GM21390 (cell line): ENCODE results near the gene DIAPH2.
A peak's percentile ranks its signal among the peaks of the same experiment; 100 is the strongest.

Source experiments
- ATAC-seq: cut with Tn5 transposase; IDR thresholded peaks from one replicate; pipeline ENCODE4 v1.9.1; 2021; ENCODE audit not compliant: unreplicated experiment

The DIAPH2 gene

DNA sequence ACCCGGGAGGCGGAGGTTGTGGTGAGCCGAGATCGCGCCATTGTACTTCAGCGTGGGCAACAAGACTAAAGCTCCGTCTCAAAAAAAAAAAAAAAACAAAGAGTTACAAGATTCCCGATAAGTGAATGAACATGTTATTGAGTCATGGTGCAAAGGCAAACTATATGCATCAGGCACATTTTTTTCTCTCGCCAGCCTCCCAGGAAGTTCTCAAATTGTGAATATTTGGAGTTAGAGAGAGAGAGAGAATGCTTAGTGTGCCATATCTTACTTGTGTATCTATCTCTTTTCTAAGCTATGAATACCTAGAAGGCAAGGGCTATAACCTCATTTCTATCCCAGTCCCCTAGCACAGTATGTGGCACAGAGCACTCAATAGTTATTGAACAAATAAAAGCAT lies 599.9 kb downstream of the DIAPH2 start:
- no peak for ATAC-seq

DNA sequence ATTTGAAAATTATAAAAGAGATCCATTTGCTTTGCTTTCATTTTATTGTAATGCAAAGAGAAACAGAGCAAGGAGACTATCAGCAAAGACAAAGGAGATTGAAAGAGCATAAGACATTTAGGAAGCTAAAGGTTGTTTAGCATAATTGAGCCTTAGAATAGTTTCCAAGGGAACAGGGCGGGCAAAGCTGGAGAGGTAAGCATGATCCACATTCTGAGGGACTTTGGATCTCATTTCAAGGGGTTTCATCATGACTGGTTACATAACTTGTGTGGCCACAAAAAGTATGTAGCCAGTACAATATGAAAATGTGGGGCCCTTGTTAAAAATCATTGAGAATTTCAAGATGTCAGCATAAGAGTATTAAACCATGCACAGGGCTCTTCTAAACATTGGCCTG lies 605.6 kb downstream of the DIAPH2 start:
- no peak for ATAC-seq

DNA sequence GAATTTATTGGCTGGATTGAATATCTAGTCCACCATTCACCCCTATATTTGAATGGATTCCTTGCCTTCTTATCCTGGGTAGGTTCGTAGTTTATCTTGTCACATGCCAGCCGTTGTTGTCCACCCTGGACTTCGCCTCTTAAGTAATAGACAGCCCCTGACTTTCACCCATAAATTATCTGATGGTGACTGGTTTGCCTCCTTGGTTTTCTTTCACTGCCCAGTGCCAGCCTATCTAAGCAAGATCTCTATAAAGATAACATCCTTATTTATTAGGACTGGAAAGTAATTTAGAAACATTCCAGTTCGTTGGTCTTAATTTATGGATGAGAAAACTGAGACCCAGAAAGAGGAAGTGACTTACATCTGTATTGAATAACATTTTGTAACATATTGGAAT lies 609.4 kb downstream of the DIAPH2 start:
- no peak for ATAC-seq

DNA sequence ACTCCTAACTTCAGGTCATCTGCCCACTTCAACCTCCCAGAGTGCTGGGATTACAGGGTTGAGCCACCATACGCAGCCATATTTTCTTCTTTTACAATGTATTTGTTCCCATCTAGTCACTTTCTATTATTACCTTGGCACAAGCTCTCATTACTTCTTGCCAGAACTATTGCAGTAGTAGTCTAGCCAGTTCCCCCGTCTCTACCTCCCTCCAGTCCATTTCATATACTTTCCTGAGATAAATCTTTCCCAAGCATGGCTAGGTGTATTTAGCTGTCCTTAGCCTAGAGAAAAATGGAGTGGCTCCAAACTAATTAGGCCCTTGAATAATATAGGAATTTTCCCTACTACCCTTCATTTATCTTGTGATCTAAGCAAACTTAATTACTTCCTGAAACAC lies 611.3 kb downstream of the DIAPH2 start:
- ATAC-seq: no peak

DNA sequence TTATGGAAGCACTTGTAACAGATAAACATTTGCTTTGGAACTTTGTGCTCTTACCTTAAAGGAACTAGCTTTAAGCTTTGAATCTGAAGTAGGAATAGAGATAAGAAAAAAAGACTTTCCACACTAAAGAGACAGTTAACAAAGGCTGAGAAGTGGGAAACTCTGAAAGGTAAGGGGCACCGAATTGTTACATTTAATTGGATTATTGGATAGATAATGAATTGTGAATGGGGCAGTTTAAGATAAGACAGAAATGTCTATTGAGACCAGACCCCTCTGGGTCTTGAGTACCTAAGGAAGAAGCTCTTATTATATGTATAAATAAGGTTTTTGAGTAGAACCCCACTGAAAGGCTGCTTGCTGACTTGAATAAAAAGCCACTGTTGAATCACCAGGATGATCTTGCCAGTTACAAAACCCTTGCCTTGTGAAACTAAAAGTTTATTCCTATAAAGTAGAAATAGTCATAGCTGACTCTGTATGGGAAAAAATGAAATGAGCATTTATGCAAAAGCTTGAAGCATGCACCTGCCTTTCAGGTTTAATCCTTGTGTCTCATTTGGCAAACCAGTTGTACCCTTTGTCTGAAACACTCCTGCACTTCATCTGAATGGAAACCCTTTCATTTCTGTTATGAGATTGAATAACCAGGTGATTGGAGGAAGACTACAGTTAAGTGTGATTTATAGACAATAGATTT lies 622.3 kb downstream of the DIAPH2 start:
- ATAC-seq: no peak

DNA sequence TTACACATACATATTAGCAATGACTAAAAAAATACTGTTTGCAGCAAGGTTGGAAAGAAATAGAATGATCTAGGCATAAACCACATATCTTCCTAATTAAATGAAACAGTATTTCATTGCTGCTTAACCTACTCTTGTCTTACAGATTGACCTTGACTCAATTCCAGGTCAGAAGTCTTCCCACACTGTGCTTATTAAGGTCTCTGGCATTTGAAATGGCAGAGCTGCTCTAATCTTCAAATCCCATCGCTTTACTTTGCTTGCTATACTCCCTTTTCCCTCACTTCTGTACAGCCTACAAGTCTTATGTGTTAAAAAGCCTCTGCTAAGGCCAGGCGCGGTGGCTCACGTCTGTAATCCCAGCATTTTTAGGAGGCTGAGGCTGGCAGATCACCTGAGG lies 623.5 kb downstream of the DIAPH2 start:
- no peak for ATAC-seq

DNA sequence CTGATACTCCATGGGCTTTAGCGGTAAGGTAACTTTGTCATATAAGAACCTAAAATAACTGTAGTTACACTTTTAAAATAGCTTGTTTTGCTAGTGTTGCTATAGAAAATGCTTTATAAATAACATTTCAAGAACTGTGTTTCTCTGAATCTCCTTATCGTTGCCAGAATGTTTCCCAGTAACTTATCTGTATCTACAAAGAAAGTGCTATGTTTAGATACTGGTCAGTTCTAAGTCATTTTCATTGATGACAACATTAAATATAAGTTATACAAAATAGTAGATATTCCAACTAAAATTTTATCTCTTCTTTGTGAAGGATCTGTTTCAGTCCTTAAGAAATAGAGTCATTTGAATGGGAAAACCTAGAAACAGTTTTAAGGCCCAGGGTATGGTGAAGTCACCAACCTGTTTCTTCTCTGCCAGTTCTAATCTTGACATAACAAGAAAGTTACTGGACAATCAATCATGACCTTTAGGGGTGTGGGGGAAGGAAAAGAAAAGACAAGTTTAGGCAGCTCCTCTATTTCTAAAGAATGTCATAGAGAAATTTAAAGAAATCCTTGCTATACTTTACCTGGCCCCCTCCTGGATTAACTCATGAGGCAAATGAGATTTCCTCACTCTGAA lies 625.0 kb downstream of the DIAPH2 start:
- no peak for ATAC-seq

DNA sequence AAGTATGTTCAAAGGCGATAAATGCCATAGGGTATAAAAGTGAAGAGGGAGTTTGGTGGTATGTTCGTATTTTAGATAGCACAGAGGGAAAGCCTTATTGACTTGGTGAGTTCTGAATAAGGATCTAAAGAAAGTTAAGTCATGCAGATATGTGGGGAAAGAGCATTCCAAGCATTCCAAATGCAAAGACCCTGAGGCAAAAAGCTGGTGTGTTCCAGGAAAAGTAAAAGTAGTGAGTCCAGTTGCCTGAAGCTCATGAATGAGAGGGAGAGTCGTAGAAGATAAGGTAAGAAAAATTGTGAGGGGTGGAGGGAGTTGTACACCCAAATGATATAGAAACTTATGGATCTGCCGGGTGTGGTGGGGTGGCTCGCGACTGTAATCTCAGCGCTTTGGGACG lies 625.7 kb downstream of the DIAPH2 start:
- ATAC-seq: no peak

DNA sequence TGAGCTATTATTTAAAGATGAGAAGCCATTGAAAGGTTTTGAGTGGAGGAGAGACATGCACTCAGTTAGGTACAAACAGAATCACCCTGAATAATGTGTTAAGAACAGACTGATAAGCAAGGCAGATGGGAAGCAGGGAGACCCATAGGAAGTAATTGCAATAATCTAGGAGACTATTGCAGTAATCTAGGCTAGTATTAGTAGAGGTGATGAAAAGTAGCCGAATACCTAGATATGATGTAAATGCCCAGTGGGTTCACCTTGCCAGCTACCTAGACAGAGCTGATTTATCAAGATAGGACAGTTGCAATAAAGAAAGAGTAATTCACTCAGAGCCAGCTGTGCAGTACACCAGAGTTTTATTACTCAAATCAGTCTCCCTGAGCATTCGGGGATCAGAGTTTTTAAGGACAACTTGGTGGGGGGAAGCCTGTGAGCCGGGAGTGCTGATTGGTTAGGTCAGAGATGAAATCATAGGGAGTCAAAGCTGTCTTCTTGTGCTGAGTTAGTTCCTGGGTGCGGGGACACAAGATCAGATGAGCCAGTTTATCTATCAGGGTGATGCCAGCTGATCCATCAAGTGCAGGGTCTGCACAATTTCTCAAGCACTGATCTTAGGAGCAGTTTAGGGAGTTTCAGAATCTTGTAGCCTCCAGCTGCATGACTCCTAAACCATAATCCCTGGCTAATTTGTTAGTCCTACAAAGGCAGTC lies 626.6 kb downstream of the DIAPH2 start:
- no peak for ATAC-seq

DNA sequence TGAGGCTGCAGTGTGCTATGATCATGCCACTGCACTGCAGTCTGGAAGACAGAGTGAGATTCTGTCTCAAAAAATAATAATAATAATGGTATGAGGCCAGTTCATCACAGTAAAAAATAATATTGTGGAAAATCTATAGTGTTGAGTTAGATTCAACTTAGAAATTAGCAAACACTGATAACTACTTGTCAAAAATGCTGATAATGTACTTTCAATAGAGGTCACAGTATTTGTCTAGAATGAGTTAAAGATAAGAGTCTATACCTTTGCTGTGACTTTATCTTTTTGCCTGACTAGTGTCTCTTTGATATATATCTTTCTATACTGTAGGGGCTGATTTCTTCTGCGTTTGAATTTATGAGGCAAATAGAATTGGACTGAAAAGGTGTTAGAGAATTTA lies 629.7 kb downstream of the DIAPH2 start:
- no peak for ATAC-seq

DNA sequence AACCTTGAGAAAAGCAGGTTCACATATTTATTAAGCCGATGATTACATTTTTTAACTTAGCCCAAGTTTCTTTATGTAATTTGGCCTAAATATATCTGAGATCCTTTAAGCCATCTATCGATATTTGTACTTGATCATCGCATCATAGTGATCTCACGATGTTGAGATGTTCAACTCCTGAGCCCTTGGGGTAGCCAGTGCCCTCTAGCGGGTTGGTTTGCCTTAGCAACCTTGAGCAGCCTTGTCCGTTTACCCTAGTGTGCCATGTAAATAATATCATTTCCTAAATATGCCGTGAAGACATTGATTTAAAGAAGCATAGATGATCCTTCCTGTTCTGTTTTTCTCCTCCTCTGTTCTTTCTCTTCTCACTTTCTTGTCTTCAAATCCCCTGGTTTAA lies 631.3 kb downstream of the DIAPH2 start:
- no peak for ATAC-seq

DNA sequence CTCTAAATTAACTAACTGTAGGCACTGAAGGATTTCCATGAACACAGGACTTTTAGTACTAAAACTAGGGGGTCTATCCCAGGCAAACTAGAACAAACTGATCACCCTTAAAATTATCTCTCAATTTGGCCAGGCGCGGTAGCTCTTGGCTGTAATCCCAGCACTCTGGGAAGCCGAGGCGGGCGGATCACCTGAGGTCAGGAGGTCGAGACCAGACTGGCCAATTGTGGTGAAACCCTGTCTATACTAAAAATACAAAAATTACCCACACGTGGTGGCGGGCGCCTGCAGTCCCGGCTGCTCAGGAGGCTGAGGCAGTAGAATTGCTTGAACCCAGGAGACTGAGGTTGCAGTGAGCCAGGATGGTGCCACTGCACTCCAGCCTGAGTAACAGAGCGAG lies 635.7 kb downstream of the DIAPH2 start:
- ATAC-seq: no peak

DNA sequence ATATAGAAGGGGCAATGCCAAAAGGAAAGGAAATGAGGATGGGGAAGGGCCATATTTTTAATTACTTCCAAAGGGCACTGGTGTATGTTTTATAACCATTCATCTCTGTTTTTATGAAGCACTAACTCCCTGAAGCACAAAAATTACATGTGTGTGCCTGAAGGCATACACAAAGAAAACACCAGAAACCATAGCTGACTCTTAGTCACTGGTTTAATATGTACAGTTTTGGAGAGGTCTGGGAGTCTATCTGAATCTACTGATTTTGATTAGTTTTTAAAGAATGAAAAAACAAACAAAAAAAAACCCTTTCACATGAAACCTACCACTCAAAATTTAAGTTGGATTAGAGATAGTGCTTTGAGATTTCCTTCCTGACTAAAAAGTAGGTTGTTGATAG lies 637.8 kb downstream of the DIAPH2 start:
- no peak for ATAC-seq

DNA sequence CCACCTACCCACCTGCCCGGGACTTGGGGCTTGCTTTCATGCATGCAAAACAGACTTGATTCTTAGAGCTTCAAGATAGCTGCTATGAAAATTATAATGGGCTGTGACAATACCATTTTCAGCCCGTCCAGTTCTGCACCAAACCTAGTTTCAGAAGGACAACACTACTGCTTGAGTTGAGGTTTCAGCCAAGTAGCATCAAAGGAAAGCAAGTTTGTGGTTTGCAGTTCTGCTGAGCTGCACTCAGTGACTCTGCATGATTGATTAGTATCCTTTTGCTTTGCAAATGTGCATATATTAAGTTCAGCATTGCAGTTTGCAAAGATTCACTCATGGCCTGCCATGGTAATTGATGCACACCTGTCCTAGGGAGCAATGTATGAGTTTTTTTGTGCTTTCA lies 641.8 kb downstream of the DIAPH2 start:
- peak; percentile 96 for ATAC-seq

DNA sequence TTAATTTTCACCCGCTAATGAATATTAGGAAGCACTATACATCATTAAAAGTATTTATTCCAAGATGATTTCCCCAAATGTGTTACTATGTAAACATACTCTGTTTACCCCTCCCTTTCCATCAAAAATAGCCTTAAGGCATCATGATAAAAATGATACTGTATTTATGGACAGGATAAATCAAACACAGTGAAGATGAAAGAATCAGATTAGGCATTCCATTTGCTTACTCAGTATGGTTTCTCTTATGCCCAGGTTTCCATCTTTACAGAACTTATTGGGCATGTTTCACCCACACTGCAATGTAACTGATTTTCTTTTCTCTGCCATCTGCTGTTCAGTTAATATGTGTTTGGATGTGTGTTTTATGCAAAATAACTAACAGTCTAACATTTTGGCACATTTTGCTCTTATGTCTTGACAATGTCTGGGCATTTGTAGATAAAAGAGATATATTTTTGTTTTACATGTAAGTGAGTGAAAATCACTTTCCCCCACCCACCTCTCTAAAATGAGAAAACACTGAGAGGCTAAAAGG lies 644.3 kb downstream of the DIAPH2 start:
- no peak for ATAC-seq

DNA sequence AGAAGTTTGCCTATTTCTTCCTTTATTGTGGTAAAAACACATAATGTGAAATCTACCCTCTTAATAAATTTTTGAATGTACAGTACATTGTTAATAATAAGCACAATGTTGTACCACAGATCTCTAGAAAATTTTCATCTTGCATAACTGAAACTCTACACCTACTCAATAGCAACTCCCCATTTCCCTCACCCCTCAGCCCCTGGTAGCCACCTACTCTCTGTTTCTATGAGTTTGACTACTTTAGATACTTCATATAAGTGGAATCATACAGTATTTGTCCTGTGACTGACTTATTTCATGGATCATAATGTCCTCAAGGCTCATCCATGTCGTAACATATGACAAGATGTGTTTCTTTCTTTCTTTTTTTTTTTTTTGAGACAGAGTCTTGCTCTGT lies 645.5 kb downstream of the DIAPH2 start:
- no peak for ATAC-seq

DNA sequence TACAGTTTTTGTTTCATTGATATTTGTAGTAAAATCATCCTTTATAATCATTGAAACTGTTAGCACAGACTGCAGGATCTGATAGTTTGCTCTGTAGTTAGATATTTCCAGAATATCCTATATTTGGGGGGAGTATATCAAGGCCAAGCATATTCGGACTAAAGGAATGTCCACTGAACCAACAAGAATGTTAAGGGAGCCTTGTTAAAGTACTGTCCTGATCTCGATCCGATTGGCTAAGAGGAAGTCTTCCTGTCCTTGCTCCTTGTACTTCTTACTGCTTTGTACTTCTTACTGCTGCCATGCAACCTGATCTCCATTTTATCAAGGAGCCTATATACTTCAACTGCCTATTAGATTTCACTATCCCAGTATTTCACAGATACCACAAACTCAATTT lies 648.3 kb downstream of the DIAPH2 start:
- no peak for ATAC-seq

DNA sequence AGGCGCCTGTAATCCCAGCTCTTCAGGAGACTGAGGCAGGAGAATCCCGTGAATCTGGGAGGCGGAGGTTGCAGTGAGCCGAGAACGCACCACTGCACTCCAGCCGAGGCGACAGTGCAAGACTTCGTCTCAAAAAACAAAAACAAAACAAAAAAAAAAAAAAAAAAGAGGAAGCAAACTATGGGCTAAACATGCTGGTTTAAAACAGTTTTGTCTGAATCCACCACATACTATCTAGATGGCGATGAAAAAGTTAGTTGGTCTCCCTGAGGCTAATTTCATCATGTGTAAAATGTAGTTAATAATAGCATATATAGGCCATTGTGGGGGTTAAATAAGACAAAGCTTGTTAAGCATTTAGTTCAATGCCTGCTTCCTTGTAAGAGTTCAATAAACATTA lies 650.2 kb downstream of the DIAPH2 start:
- ATAC-seq: no peak

DNA sequence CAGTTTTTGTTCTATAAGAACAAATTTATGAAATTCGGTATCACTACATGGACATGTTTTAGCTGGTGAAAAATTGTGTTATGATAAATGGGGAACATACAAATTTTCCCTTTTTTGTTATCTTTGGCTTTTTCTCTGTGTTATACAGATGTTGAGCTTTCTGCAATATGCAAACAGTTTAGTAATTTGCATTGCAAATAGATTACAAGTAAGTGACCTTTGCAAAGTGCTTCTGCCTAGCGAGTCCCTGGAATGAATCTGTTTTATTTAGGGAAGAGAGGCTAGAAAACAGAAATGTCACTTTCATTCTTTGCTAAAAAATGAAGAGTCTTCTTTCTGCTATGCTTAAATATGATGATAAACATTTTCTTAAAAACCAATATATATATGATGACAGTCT lies 660.1 kb downstream of the DIAPH2 start:
- no peak for ATAC-seq

DNA sequence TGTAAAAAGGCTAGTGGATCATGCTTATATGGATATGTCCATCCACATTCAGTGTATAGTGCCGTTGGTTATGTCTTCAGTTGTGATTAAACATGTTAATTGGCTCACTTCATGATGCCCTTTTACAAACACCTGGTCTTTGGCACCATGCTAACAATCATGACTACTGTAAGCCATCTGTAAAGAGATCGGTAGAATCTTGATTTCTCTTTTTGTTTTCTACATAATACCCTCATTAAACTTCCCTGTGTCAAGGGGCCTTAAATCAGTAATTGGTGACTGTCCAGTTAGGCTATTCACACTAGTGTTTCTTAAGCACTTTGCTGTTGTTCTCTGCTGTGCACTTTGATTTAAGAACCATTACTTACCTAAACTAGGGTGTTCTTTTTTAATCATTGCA lies 674.3 kb downstream of the DIAPH2 start:
- no peak for ATAC-seq

DNA sequence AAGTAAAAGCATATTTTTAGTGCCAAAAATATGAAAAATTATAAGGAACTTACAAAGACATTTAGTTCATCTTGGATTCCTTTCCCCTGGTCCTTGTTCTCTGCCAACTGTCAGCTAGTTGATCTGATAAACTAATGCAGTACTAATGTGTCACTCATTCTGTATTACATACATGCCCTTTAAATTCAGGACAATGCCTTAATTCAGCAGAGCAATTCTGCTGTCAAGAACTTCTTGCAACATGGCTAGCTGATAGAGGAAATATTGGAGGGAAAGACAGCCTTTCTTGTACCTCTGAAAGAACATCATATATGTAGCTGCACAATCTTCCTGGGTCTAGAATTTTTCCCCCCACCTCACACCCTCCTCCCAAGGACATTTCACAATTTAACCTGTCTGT lies 679.2 kb downstream of the DIAPH2 start:
- ATAC-seq: no peak

DNA sequence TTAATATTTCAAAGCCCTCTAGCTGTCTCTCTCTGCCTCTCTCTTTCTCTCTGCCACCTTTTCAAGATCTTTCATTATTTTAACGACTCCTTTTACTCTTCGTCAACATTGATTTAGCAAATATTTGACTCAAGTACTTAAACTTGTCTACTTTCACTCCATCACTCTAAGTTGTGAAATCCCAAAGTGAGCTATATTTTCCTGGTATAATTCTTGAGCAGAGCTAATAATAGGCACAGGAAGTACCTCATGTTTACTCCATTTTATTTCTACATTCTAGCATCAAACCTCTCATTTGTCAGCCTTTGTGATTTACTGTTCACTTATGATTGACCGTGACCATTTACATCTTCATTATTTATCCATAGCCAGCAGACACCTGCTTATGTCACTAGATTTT lies 681.6 kb downstream of the DIAPH2 start:
- no peak for ATAC-seq
